GM23338 (cell line): Measurements from ENCODE around the gene CRP. TPM values are rescaled to one million over a fixed set of nuclear protein-coding genes. Genes with fewer than 3 reads are reported as not detected.

Experiments
- ATAC-seq: fragments of 200-7000 bp; cut with Tn5 transposase; 3 replicates; pipeline ENCODE4 v1.9.1; 2020
- DNase-seq: peaks from one replicate; pipeline ENCODE4 v3.0.0-alpha.2; 2015; ENCODE audit warnings: low spot score
- H2AFZ ChIP-seq: fragments of 200-600 bp; sonication (generic); 2 replicates; pipeline ENCODE4 v1.8.0; 2016; ENCODE audit warnings: antibody characterized with exemption, mild to moderate bottlenecking, moderate library complexity
- H3F3A ChIP-seq: fragments of 200-600 bp; sonication (generic); replicated peaks from 2 replicates; pipeline ENCODE4 v1.8.0; 2017; ENCODE audit warnings: antibody characterized with exemption, mixed run types, low read depth
- H3K27ac ChIP-seq: fragments of 200-600 bp; sonication (generic); 2 replicates; pipeline ENCODE4 v1.6.1; 2016; ENCODE audit warnings: low read depth
- H3K27me3 ChIP-seq: fragments of 200-600 bp; sonication (generic); 2 replicates; pipeline ENCODE4 v1.8.0; 2016; ENCODE audit warnings: mild to moderate bottlenecking, mixed run types, moderate library complexity; ENCODE audit not compliant: insufficient read depth
- H3K36me3 ChIP-seq: fragments of 200-600 bp; sonication (generic); 2 replicates; pipeline ENCODE4 v1.8.0; 2016; ENCODE audit warnings: mild to moderate bottlenecking; ENCODE audit not compliant: insufficient read depth
- H3K4me1 ChIP-seq: fragments of 200-600 bp; sonication (generic); 2 replicates; pipeline ENCODE4 v1.8.0; 2016; ENCODE audit warnings: mild to moderate bottlenecking, moderate library complexity; ENCODE audit not compliant: insufficient read depth
- H3K4me2 ChIP-seq: fragments of 200-600 bp; sonication (generic); 2 replicates; pipeline ENCODE4 v1.7.1; 2017; ENCODE audit warnings: mixed run types
- H3K4me3 ChIP-seq: fragments of 200-600 bp; sonication (generic); 2 replicates; pipeline ENCODE4 v1.6.1; 2016; ENCODE audit warnings: mixed run types
- H3K79me2 ChIP-seq: fragments of 200-600 bp; sonication (generic); replicated peaks from 2 replicates; pipeline ENCODE4 v1.8.0; 2017; ENCODE audit warnings: mild to moderate bottlenecking; ENCODE audit not compliant: insufficient read depth
- H3K9me2 ChIP-seq: fragments of 200-600 bp; sonication (generic); 2 replicates; pipeline ENCODE4 v1.8.0; 2017; ENCODE audit not compliant: insufficient read depth
- H4K20me1 ChIP-seq: fragments of 200-600 bp; sonication (generic); replicated peaks from 2 replicates; pipeline ENCODE4 v1.8.0; 2017; ENCODE audit warnings: mild to moderate bottlenecking; ENCODE audit not compliant: insufficient read depth
- H3K27ac Mint-ChIP-seq: 2 replicates; pipeline ENCODE4 v1.8.0; 2020; ENCODE audit warnings: inconsistent platforms, mild to moderate bottlenecking, moderate library complexity, mixed read lengths
- H3K27me3 Mint-ChIP-seq: 3 replicates; pipeline ENCODE4 v1.8.0; 2022; ENCODE audit warnings: low read depth, mild to moderate bottlenecking, moderate library complexity, mixed read lengths, inconsistent platforms; ENCODE audit not compliant: insufficient read depth, poor library complexity
- H3K36me3 Mint-ChIP-seq: 3 replicates; pipeline ENCODE4 v1.8.0; 2021; ENCODE audit warnings: low read depth, mild to moderate bottlenecking, inconsistent platforms, moderate library complexity, mixed read lengths
- H3K4me1 Mint-ChIP-seq: 3 replicates; pipeline ENCODE4 v1.8.0; 2020; ENCODE audit warnings: mild to moderate bottlenecking, inconsistent platforms, mixed read lengths
- H3K4me3 Mint-ChIP-seq: 3 replicates; pipeline ENCODE4 v1.8.0; 2021; ENCODE audit warnings: moderate library complexity, mild to moderate bottlenecking, inconsistent platforms, mixed read lengths
- H3K9me3 Mint-ChIP-seq: 3 replicates; pipeline ENCODE4 v1.8.0; 2020; ENCODE audit warnings: moderate library complexity, mild to moderate bottlenecking, inconsistent platforms, mixed read lengths
- CREB1 ChIP-seq: fragments of 250-450 bp; sonication (Bioruptor Pico); IDR thresholded peaks from 2 replicates; pipeline ENCODE4 v1.5.0; 2020; ENCODE audit warnings: low read depth, mild to moderate bottlenecking, moderate library complexity
- EZH2phosphoT487 ChIP-seq: fragments of 200-600 bp; sonication (generic); IDR thresholded peaks from one replicate; pipeline ENCODE4 v1.8.1; 2018; ENCODE audit warnings: antibody characterized with exemption; ENCODE audit not compliant: unreplicated experiment
- POLR2AphosphoS5 ChIP-seq: IDR thresholded peaks from 2 replicates; pipeline ENCODE4 v1.6.1; 2016; ENCODE audit warnings: antibody characterized with exemption, low read depth
- ZNF114 ChIP-seq: fragments of 250-450 bp; sonication (Bioruptor Pico); IDR thresholded peaks from 2 replicates; pipeline ENCODE4 v1.5.0; 2020; ENCODE audit warnings: mild to moderate bottlenecking, moderate library complexity
- polyA plus RNA-seq: library from polyadenylated mRNA; unstranded; fragments of >200 nt; fragmentation: Nextera tagmentation; extraction: Ambion mirVana; gene quantifications from 2 replicates; pipeline ENCODE4 v1.2.1, GENCODE V29; 2016
- total RNA-seq: library from RNA; depleted of rRNA; stranded (reverse); fragments of >200 nt; shearing (Covaris generic); gene quantifications from 2 replicates; pipeline ENCODE4 v1.2.3, GENCODE V29; 2014
- TF ChIP-seq, protein P1 (sequence below), 2 experiments: fragments of 200-600 bp in 1 of 2; sonication (generic) in 1 of 2; conservative IDR thresholded peaks; 2 replicates each; pipeline versions ENCODE4 v1.5.1 to v1.6.1; 2016 to 2017; ENCODE audit warnings: antibody characterized with exemption in 2 of 2, low read depth in 2 of 2, mild to moderate bottlenecking in 2 of 2, moderate library complexity in 1 of 2
- TF ChIP-seq, protein P2 (sequence below): IDR thresholded peaks from one replicate; pipeline ENCODE4 v1.6.1; 2018; ENCODE audit warnings: antibody characterized with exemption; ENCODE audit not compliant: unreplicated experiment
- TF ChIP-seq, protein P3 (sequence below): IDR thresholded peaks from 2 replicates; pipeline ENCODE4 v1.6.1; 2016; ENCODE audit warnings: antibody characterized with exemption
- TF ChIP-seq, protein P4 (sequence below): fragments of 250-450 bp; sonication (Bioruptor Pico); IDR thresholded peaks from 2 replicates; pipeline ENCODE4 v1.5.0; 2020; ENCODE audit warnings: mild to moderate bottlenecking, moderate library complexity

The CRP gene
- total and polyA plus RNA-seq, 2 experiments from 2014 or later = not detected

DNA sequence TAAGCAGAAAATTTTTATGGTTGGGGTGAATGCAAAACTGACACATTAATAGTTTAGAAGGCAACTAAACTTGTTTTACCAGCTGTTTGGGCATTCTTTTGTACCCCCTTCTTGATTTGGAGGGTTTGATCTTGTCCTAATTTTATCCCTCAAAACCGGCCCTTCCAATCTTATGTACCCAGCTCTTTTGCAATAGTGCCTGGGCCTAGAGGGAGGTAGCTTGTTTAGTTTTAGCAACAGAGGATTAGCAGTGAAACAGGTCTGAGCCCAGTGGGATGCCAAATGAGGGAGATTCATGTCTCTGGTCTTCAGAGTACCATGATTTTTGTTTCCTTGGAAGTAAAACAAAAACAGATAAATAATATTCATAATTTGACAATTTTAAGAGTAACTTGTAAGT lies 45.1 kb downstream of the CRP start (continued):
- TF ChIP-seq, protein P1, sequence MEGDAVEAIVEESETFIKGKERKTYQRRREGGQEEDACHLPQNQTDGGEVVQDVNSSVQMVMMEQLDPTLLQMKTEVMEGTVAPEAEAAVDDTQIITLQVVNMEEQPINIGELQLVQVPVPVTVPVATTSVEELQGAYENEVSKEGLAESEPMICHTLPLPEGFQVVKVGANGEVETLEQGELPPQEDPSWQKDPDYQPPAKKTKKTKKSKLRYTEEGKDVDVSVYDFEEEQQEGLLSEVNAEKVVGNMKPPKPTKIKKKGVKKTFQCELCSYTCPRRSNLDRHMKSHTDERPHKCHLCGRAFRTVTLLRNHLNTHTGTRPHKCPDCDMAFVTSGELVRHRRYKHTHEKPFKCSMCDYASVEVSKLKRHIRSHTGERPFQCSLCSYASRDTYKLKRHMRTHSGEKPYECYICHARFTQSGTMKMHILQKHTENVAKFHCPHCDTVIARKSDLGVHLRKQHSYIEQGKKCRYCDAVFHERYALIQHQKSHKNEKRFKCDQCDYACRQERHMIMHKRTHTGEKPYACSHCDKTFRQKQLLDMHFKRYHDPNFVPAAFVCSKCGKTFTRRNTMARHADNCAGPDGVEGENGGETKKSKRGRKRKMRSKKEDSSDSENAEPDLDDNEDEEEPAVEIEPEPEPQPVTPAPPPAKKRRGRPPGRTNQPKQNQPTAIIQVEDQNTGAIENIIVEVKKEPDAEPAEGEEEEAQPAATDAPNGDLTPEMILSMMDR (conservative IDR thresholded peaks at IDR 0.05; ENCODE audit: low read depth in 2 of 2) = no peak
- TF ChIP-seq EZH2phosphoT487 (no peak), POLR2AphosphoS5 (no peak)
- TF ChIP-seq, protein P2, sequence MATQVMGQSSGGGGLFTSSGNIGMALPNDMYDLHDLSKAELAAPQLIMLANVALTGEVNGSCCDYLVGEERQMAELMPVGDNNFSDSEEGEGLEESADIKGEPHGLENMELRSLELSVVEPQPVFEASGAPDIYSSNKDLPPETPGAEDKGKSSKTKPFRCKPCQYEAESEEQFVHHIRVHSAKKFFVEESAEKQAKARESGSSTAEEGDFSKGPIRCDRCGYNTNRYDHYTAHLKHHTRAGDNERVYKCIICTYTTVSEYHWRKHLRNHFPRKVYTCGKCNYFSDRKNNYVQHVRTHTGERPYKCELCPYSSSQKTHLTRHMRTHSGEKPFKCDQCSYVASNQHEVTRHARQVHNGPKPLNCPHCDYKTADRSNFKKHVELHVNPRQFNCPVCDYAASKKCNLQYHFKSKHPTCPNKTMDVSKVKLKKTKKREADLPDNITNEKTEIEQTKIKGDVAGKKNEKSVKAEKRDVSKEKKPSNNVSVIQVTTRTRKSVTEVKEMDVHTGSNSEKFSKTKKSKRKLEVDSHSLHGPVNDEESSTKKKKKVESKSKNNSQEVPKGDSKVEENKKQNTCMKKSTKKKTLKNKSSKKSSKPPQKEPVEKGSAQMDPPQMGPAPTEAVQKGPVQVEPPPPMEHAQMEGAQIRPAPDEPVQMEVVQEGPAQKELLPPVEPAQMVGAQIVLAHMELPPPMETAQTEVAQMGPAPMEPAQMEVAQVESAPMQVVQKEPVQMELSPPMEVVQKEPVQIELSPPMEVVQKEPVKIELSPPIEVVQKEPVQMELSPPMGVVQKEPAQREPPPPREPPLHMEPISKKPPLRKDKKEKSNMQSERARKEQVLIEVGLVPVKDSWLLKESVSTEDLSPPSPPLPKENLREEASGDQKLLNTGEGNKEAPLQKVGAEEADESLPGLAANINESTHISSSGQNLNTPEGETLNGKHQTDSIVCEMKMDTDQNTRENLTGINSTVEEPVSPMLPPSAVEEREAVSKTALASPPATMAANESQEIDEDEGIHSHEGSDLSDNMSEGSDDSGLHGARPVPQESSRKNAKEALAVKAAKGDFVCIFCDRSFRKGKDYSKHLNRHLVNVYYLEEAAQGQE = no peak
- TF ChIP-seq, protein P3, sequence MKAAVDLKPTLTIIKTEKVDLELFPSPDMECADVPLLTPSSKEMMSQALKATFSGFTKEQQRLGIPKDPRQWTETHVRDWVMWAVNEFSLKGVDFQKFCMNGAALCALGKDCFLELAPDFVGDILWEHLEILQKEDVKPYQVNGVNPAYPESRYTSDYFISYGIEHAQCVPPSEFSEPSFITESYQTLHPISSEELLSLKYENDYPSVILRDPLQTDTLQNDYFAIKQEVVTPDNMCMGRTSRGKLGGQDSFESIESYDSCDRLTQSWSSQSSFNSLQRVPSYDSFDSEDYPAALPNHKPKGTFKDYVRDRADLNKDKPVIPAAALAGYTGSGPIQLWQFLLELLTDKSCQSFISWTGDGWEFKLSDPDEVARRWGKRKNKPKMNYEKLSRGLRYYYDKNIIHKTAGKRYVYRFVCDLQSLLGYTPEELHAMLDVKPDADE = no peak

DNA sequence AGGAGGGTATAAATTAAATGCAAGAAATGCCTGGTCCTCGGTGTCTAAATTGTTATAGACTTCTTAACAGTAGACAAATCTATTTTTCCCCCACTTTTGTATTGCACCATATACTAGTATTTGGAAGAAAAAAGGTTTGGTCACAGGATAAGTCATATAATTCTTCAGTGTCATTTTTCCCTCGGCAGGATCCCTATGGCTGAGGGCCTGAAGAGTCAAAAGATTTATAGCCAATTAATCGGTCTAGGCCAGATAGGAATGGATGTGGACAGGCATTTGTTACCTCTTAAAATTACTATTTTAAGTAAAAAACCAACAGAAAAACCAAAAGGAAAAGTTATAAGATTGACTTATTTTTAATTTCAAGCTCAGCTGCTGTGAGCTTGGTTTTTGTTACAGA lies 45.6 kb downstream of the CRP start:
- peaks cover 3% of the 10 kb centered on the region; the same call in 1 of the 3 replicates for H3K4me1 Mint-ChIP-seq
- Histone ChIP-seq H2AFZ (no peak overlapping the region), H3F3A (no peaks in the 10 kb centered on the region), H3K4me3 (no peak overlapping the region), H4K20me1 (no peaks in the 10 kb centered on the region), H3K79me2 (no peaks in the 10 kb centered on the region), H3K27ac (no peak overlapping the region), H3K27me3 (no peaks in the 10 kb centered on the region), H3K4me1 (no peaks in the 10 kb centered on the region), H3K9me2 (0 out of 2 replicates have a peak, but pooled peaks cover 4% of the 10 kb centered on the region), H3K36me3 (no peaks in the 10 kb centered on the region), H3K4me2 (no peak overlapping the region)
- H3K4me3 Mint-ChIP-seq = no peak overlapping the region
- no peak for ATAC-seq
- H3K9me3 Mint-ChIP-seq = no peaks in the 10 kb centered on the region
- no peaks in the 10 kb centered on the region for H3K36me3 Mint-ChIP-seq
- no peak for DNase-seq
- no peaks in the 10 kb centered on the region for H3K27me3 Mint-ChIP-seq
- H3K27ac Mint-ChIP-seq = no peak overlapping the region
- TF ChIP-seq ZNF114 (CRISPR knock-in tag) = no peak
- TF ChIP-seq CREB1 (CRISPR knock-in tag) = no peak
- TF ChIP-seq, protein P1 (conservative IDR thresholded peaks at IDR 0.05; ENCODE audit: low read depth in 2 of 2) = no peak
- no peak for TF ChIP-seq POLR2AphosphoS5
- TF ChIP-seq, protein P3 = no peak
- TF ChIP-seq, protein P4, sequence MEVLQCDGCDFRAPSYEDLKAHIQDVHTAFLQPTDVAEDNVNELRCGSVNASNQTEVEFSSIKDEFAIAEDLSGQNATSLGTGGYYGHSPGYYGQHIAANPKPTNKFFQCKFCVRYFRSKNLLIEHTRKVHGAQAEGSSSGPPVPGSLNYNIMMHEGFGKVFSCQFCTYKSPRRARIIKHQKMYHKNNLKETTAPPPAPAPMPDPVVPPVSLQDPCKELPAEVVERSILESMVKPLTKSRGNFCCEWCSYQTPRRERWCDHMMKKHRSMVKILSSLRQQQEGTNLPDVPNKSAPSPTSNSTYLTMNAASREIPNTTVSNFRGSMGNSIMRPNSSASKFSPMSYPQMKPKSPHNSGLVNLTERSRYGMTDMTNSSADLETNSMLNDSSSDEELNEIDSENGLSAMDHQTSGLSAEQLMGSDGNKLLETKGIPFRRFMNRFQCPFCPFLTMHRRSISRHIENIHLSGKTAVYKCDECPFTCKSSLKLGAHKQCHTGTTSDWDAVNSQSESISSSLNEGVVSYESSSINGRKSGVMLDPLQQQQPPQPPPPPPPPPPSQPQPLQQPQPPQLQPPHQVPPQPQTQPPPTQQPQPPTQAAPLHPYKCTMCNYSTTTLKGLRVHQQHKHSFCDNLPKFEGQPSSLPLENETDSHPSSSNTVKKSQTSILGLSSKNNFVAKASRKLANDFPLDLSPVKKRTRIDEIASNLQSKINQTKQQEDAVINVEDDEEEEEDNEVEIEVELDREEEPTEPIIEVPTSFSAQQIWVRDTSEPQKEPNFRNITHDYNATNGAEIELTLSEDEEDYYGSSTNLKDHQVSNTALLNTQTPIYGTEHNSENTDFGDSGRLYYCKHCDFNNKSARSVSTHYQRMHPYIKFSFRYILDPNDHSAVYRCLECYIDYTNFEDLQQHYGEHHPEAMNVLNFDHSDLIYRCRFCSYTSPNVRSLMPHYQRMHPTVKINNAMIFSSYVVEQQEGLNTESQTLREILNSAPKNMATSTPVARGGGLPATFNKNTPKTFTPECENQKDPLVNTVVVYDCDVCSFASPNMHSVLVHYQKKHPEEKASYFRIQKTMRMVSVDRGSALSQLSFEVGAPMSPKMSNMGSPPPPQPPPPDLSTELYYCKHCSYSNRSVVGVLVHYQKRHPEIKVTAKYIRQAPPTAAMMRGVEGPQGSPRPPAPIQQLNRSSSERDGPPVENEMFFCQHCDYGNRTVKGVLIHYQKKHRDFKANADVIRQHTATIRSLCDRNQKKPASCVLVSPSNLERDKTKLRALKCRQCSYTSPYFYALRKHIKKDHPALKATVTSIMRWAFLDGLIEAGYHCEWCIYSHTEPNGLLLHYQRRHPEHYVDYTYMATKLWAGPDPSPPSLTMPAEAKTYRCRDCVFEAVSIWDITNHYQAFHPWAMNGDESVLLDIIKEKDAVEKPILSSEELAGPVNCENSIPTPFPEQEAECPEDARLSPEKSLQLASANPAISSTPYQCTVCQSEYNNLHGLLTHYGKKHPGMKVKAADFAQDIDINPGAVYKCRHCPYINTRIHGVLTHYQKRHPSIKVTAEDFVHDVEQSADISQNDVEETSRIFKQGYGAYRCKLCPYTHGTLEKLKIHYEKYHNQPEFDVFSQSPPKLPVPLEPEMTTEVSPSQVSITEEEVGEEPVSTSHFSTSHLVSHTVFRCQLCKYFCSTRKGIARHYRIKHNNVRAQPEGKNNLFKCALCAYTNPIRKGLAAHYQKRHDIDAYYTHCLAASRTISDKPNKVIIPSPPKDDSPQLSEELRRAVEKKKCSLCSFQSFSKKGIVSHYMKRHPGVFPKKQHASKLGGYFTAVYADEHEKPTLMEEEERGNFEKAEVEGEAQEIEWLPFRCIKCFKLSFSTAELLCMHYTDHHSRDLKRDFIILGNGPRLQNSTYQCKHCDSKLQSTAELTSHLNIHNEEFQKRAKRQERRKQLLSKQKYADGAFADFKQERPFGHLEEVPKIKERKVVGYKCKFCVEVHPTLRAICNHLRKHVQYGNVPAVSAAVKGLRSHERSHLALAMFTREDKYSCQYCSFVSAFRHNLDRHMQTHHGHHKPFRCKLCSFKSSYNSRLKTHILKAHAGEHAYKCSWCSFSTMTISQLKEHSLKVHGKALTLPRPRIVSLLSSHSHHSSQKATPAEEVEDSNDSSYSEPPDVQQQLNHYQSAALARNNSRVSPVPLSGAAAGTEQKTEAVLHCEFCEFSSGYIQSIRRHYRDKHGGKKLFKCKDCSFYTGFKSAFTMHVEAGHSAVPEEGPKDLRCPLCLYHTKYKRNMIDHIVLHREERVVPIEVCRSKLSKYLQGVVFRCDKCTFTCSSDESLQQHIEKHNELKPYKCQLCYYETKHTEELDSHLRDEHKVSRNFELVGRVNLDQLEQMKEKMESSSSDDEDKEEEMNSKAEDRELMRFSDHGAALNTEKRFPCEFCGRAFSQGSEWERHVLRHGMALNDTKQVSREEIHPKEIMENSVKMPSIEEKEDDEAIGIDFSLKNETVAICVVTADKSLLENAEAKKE (CRISPR knock-in tag) = no peak
